T47D (cell line): ENCODE measurements around the gene NUTF2.
"Not testable (repeated sequence)": the region's sequence is repeated elsewhere in the genome, so short reads cannot be mapped to it uniquely, and the experiment has no call there.

ENCODE experiments used
- DNase-seq, 2 experiments: peaks; one replicate each; pipeline versions ENCODE4 v3.0.0 to v3.0.0-alpha.2; 2011 to 2012; ENCODE audit warnings: low read depth in 1 of 2, low spot score in 1 of 2
- JUND ChIP-seq: IDR thresholded peaks from 2 replicates; pipeline ENCODE4 v1.6.1; 2012; ENCODE audit warnings: low read depth
- in situ Hi-C: cut with HindIII; loops from 2 replicates; pipeline ENCODE4 v1.10.0; 2016; ENCODE audit warnings: low sequenced_read_pairs, low pct_unique_long_range_greater_than_20kb

NUTF2 gene

DNA sequence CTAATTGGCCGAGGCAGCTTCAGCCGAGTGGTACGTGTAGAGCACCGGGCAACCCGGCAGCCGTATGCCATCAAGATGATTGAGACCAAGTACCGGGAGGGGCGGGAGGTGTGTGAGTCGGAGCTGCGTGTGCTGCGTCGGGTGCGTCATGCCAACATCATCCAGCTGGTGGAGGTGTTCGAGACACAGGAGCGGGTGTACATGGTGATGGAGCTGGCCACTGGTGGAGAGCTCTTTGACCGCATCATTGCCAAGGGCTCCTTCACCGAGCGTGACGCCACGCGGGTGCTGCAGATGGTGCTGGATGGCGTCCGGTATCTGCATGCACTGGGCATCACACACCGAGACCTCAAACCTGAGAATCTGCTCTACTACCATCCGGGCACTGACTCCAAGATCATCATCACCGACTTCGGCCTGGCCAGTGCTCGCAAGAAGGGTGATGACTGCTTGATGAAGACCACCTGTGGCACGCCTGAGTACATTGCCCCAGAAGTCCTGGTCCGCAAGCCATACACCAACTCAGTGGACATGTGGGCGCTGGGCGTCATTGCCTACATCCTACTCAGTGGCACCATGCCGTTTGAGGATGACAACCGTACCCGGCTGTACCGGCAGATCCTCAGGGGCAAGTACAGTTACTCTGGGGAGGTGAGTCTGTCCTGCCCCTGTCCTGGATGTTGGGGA is 62.5 kb downstream of the NUTF2 start:
- no peak for TF ChIP-seq JUND
- DNase-seq: no peak
- in situ Hi-C loops: no loop called here

DNA sequence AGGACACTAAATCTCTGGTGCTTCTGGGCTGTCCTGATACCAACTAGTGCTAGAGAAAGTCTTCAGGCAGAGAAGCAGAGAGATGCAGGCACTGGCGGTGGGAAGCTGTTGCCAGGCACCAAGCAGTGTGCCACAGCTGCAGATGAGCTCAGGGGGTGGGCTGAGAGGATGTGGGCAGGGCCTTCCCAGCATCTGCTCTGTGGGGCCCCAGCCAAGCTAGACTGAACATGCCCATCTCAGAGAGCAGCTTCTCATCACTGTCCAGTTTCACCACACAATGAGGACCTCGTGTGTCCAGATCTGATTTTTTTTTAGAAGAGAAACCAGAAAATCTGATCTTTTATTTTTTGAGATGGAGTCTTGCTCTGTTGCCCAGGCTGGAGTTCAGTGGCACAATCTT is 63.4 kb downstream of the NUTF2 start:
- no peak for DNase-seq
- in situ Hi-C loops: no loop called here
- TF ChIP-seq JUND: no peak

DNA sequence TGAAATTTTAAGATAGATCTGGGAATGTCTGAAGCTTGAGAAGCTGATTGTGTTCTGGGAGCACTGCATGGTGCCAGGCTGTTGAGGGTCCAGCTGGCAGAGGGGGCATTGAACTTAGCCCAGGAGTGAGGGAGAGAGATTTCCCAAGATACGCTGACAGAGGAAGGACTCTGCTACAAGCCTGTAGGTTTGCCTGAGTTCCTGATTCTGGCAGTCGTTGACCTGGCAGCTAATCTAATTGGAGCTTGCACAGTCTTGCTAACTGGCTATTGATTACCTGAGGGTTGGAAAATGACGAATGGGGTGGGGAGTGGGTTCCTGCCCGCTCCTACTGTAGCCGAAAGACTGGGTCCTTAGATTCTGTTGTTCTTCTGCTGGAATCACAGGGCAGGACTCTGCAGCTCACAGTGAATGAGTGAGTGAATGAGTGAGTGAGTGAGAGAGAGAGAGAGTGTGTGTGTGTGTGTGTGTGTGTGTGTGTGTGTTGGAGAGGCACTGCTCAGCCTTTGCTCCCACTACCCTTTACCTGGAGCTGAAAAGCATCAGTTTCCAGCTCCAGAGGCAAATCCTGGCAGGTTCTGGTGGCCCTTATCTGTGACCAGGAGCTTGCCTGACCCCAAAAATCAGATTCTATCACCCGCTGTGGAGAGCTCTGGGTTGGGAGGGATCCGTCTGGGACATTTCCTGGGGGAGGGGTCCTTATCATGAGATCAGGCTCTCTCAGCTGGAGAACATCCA is 68.2 kb downstream of the NUTF2 start:
- no peak for TF ChIP-seq JUND
- DNase-seq: no peak
- in situ Hi-C loops: no loop called here

DNA sequence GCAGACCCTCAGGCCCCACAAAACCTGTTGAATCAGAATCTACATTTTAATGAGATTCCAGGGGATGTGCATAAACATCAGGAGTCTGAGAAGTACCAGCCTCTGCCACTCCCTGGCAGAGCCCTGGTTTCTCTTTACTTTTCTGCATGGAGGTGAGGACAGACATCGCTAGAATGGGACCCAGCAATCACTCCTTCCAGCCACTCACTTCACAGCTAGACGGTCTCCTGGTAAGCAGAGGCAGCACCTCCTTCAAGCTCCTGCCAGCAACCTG is 68.7 kb downstream of the NUTF2 start:
- DNase-seq, in situ Hi-C loops: not testable (repeated sequence)

DNA sequence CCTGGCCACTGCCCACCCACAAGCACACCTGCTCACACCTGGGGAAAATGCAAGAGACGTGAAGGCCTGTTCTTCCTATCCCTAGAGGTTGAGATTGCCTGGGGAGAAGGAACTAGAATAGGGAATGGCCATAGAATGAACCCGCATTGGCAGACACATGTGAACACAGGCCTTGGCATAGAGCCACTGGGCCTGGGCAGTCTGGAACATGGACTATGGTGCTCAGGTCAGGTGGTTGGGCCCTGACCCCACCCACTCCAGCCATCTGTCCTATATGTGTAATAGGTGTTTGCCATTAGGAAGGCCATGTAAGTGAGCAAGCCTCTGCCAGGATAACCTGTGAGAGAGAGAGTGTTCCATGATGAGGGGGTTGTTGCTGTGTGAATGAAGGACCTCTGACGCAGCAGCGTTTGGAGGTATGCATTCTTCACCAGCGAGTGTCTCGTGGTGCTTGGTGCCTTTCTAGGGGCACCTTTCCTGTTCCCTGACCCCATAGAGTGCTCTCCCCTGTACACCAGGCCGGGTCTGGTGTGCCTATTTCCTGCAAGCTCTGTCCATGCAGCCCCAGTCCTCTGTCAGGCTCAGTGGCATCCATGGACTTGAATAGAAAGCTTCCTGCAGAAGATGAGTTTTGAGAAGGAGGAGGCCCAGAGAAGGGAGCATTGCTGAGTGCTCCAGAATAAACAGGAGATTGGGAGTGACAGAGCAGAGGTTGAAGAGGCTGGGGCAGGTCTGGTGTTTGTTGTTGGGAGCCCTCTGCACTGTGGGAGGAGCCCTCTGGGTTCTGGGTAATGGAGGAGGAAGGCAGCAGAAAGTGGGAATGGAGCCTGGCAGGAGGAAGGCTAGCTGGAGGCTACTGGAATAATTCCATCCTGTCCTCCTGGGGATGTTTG is 69.3 kb downstream of the NUTF2 start:
- TF ChIP-seq JUND: no peak
- in situ Hi-C loops: no loop called here

DNA sequence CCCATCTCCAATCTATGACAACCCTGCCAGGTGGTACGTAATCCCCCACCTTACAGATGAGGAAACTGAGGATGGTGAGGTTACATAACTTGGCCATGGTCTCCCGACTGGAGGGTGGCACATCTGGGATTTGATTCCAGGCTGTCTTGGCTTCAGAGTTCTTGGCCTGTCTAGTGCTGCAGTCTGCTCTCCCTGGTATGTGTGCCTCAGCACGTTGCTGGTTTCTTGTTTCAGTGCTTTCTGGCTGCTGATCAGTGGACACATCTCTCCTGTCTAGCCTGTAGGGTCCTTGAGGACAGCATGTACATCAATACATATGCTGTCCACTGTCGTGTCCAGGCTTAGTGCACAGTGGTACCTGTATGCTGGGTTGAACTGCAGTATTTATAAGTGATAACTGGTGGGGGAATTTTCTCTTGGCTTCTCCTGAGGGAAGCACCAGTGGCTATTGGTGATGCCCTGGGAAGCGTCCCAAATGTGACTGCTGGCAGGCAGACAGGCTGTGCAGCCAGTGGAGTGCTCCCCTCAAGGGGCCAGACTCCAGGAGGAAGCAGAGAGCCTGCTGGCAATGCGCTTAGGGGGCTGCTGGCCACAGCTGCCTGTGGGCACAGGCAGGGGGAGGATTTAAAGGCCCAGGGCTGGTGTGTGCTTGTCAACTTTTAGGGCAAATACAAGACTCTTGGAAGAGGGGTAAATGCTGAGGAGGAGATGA is 70.6 kb downstream of the NUTF2 start:
- TF ChIP-seq JUND: no peak
- in situ Hi-C loops: no loop called here
- no peak for DNase-seq

More for the DNA sequence above, 69.3 kb downstream of the NUTF2 start:
- no peak for DNase-seq

DNA sequence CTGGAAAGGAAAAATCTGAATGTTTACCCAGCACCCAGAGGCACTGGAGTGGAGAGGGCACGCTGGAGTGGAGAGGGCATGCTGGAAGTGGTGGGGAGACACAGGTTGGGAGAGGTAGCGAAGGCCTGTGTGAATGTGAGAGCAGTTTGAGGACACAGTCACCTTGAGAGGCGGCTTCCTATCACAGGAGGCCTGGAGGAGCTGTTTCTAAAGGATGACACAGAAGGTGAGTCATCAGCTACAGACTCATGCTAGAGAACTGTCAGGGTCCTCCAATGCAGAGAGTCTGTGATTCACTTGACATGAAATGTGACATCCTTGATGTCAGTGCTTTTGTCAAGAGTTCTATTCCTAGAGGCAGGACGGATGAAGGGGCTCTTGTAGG is 71.1 kb downstream of the NUTF2 start:
- no peak for DNase-seq
- no peak for TF ChIP-seq JUND

DNA sequence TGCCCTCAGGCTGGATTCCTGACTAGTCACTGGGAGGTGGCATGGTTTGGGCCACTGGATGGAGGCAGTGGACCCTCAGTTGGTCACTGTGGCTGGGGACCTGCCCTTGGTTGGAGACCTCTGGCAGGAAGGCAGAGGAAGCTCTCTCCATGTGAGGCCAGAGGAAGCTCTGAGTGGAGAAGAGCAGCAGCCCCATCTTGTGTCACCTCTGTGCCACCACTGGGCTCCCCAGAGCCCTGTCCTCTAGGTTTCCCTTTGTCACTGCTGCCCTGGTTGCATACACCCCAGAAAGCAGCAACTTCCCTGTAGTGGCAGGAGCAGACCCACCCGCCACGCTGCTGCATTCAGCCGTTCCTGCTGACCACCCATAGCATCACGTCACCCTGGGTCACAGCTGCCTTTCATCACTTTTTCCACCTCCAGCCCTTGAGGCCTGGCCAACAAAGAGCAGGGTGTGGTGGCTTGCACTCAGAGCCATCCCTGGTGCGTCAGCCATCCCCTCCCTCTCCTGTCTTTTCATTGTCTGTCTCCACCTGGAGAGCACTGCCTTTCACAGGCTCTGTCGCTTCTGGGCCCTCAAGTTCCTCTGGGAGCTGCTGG is 73.0 kb downstream of the NUTF2 start:
- in situ Hi-C loops: no loop called here
- TF ChIP-seq JUND: no peak
- DNase-seq: no peak

More for the DNA sequence above, 71.1 kb downstream of the NUTF2 start:
- in situ Hi-C loops: no loop called here
